Central memory CD8-positive, alpha-beta T cell (primary cell): ENCODE measurements around the gene THBS1.

ENCODE experiments used
- ATAC-seq: fragments of 150-1000 bp; cut with Tn5 transposase; replicated peaks from 2 replicates; pipeline ENCODE4 v1.10.0; 2022; ENCODE audit warnings: mild to moderate bottlenecking, moderate FRiP score, moderate number of reproducible peaks; ENCODE audit not compliant: poor library complexity, severe bottlenecking; ENCODE audit errors: extremely low read depth
- DNase-seq, 2 donors: peaks; one replicate each; pipeline ENCODE4 v3.0.0; 2021; ENCODE audit warnings: low spot score in 2 of 2
- H3K27ac Mint-ChIP-seq: one replicate; pipeline ENCODE4 v1.8.0; 2022; ENCODE audit warnings: low read depth, mild to moderate bottlenecking, moderate library complexity, mixed read lengths
- H3K27me3 Mint-ChIP-seq: one replicate; pipeline ENCODE4 v1.8.0; 2022; ENCODE audit warnings: mixed read lengths
- H3K36me3 Mint-ChIP-seq: one replicate; pipeline ENCODE4 v1.8.0; 2022; ENCODE audit warnings: mild to moderate bottlenecking, moderate library complexity, mixed read lengths; ENCODE audit not compliant: insufficient read depth
- H3K4me1 Mint-ChIP-seq: one replicate; pipeline ENCODE4 v1.8.0; 2022; ENCODE audit warnings: mixed read lengths
- H3K4me3 Mint-ChIP-seq: one replicate; pipeline ENCODE4 v1.8.0; 2022; ENCODE audit warnings: mild to moderate bottlenecking, moderate library complexity, mixed read lengths
- H3K9me3 Mint-ChIP-seq: one replicate; pipeline ENCODE4 v1.8.0; 2022; ENCODE audit warnings: mixed read lengths

THBS1 gene

DNA sequence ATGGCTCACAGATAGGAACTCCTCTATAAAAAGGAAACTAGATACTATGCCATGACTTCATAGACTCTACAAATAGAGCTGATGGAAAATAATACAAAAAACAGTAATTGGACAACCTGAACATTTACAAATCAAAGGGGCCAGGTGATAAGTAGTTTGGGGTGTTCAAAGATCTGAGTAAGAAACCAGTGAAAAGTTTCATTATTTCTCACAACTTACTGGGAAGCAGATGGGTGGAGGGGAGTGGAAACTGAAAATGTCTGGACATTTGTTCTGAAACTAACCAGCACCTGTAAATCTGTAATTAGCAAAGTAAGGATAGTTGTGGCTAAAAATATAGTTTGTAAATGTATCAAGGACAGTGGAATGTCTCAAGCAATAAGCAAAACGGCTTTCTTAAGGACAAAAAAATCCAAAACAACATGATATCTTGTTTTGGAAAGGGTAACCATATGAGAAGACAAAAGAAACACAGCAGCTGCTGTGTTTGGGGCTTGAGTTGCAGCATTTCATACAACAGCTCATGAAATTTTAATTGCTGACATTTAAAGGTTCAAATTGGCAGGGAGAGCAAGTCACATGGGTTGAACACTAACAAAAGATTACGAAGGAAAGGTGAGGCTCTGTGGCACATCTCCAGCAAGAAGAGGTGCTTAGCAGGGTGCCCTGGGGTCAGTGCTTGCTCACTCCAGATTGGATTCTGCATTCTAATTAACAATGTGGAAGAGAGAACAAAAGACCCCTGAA is 26.8 kb upstream of the THBS1 start:
- no peaks in the 10 kb centered on the region for H3K27me3 Mint-ChIP-seq
- peaks cover 1% of the 10 kb centered on the region for H3K36me3 Mint-ChIP-seq

GRCh38 chr15:39554746-39555387 is 26.0 kb upstream of the THBS1 start:
- no peak for ATAC-seq
- no peak for DNase-seq
- H3K9me3 Mint-ChIP-seq, result no peaks in the 10 kb centered on the region
- no peaks in the 10 kb centered on the region for H3K27me3 Mint-ChIP-seq
- H3K36me3 Mint-ChIP-seq, result peaks cover 1% of the 10 kb centered on the region
- H3K4me1 Mint-ChIP-seq, result no peaks in the 10 kb centered on the region
- no peak overlapping the region for H3K27ac Mint-ChIP-seq
- H3K4me3 Mint-ChIP-seq, result no peak overlapping the region

More for the DNA sequence above, 26.8 kb upstream of the THBS1 start:
- ATAC-seq (no peak), DNase-seq (no peak)
- Mint-ChIP-seq H3K9me3 (no peaks in the 10 kb centered on the region), H3K27ac (no peak overlapping the region), H3K4me1 (no peaks in the 10 kb centered on the region), H3K4me3 (no peak overlapping the region)

DNA sequence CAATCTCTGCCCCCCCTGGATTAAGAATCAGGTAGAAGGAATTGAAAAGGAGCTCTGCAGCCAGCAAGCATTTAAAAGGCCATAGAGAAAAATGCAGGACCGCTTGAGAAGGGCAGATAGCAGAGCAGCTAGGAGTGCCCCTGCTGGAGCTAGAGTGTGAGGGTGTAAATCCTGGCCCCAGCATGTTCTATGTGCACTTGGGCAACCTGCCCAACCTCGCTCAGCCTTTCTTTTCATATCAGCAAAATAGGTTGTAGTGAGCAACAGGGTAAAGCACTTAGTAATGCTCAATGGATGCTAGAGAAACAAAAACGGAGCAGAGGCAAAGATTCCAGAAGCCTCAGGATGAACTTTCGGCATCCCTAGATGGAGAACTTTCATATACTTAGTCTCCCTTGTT is 25.0 kb upstream of the THBS1 start:
- peaks cover 1% of the 10 kb centered on the region for H3K36me3 Mint-ChIP-seq
- H3K9me3 Mint-ChIP-seq, result no peaks in the 10 kb centered on the region
- no peak for DNase-seq
- no peak overlapping the region for H3K27ac Mint-ChIP-seq
- no peak for ATAC-seq
- no peaks in the 10 kb centered on the region for H3K4me1 Mint-ChIP-seq
- H3K4me3 Mint-ChIP-seq, result no peak overlapping the region
- no peaks in the 10 kb centered on the region for H3K27me3 Mint-ChIP-seq

GRCh38 chr15:39556461-39556860 is 24.4 kb upstream of the THBS1 start:
- Mint-ChIP-seq H3K27me3 (no peaks in the 10 kb centered on the region), H3K27ac (no peak overlapping the region), H3K9me3 (no peaks in the 10 kb centered on the region), H3K36me3 (peaks cover 1% of the 10 kb centered on the region), H3K4me3 (no peak overlapping the region), H3K4me1 (no peaks in the 10 kb centered on the region)
- ATAC-seq, result no peak
- DNase-seq, result no peak

- Mint-ChIP-seq H3K27me3 (no peaks in the 10 kb centered on the region), H3K4me1 (no peaks in the 10 kb centered on the region), H3K36me3 (peaks cover 1% of the 10 kb centered on the region), H3K27ac (no peak overlapping the region), H3K9me3 (no peaks in the 10 kb centered on the region), H3K4me3 (no peak overlapping the region)
- ATAC-seq (no peak), DNase-seq (no peak)
Observed at GRCh38 chr15:39558421-39558820, 22.5 kb upstream of the THBS1 start.

DNA sequence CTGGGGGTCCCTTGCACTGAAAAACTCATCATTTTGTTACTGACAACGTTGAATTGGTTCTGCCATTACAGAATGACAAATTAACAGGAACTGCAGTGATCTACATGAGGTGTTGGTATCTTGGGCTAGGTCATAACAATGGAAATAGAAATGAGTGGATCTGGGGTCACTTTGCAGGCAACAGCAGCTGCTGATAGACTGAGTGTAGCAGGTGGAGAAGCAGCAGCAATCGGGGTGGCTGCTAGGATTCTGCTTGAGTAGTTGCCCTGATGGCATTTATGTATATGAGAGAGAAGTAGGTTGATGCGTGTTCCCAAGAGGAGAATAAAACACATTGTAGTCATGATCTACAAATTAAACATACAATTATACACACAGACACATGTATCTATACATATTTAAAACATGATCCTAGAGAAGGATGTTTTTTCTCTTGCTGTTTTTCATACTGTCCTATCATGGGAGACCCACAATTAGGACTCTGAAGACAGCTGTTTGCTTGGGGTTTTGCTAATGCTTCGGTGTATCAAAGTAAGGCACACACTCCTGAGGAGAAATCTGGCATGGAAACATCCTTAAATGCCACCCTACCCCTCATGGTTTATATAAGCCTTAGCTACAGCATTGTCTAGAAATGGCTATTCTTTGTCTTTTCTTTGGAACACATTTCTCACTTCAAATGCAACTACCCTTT is 15.8 kb upstream of the THBS1 start:
- no peak for ATAC-seq
- H3K9me3 Mint-ChIP-seq, result no peaks in the 10 kb centered on the region
- H3K27me3 Mint-ChIP-seq, result peaks cover 37% of the 10 kb centered on the region
- no peak overlapping the region for H3K4me3 Mint-ChIP-seq
- H3K27ac Mint-ChIP-seq, result no peak overlapping the region
- DNase-seq, result no peak
- H3K4me1 Mint-ChIP-seq, result no peaks in the 10 kb centered on the region
- H3K36me3 Mint-ChIP-seq, result no peaks in the 10 kb centered on the region

DNA sequence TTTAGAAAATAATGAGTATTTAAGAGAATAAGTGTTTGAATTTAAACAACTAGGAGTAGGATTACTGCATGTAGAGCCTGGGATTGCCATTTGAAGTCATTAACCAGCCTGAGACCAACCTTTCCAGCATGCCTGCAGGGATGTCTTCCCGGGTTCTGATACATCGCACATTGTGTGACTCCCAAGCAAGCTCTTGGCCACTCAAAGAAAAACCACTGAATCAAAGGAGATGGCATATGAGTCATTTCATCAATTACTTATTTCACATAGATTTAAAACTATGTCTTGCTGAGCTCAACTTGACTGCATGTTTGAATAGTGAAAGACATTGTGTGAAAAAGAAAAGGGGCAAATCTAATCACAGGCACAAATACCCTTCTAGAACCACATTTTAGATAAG is 15.0 kb upstream of the THBS1 start:
- no peaks in the 10 kb centered on the region for H3K9me3 Mint-ChIP-seq
- peaks cover 45% of the 10 kb centered on the region for H3K27me3 Mint-ChIP-seq
- DNase-seq (no peak), ATAC-seq (no peak)
- H3K4me3 Mint-ChIP-seq, result no peak overlapping the region
- no peaks in the 10 kb centered on the region for H3K4me1 Mint-ChIP-seq
- no peaks in the 10 kb centered on the region for H3K36me3 Mint-ChIP-seq
- no peak overlapping the region for H3K27ac Mint-ChIP-seq

DNA sequence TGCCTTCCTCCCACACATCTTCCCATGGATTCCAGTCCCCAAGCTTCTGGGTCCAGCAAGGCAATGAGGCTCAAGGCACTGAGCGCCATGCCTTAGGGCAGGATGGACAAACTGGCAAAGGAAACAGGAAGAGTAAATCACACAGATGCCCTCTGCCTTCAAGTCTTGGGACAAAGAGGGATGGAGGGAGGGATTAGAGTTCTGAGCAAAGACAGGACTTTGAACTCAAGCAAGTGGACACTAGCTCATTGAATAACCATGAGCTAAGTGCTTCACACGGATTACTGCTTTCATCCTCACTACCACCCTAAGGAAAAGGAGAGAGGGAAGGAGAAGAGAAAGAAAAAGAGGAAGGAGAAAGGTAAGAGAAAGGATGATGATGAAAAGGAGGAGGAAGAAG is 7.6 kb upstream of the THBS1 start:
- H3K27ac Mint-ChIP-seq, result no peak overlapping the region
- no peak overlapping the region for H3K4me3 Mint-ChIP-seq
- H3K27me3 Mint-ChIP-seq, result peaks cover 79% of the 10 kb centered on the region
- ATAC-seq (no peak), DNase-seq (no peak)
- no peaks in the 10 kb centered on the region for H3K4me1 Mint-ChIP-seq
- no peaks in the 10 kb centered on the region for H3K9me3 Mint-ChIP-seq
- H3K36me3 Mint-ChIP-seq, result no peaks in the 10 kb centered on the region

GRCh38 chr15:39573844-39574243 is 7.0 kb upstream of the THBS1 start:
- Mint-ChIP-seq H3K27me3 (peaks cover 81% of the 10 kb centered on the region), H3K4me1 (no peaks in the 10 kb centered on the region), H3K27ac (no peak overlapping the region), H3K9me3 (no peaks in the 10 kb centered on the region), H3K36me3 (no peaks in the 10 kb centered on the region), H3K4me3 (no peak overlapping the region)
- no peak for DNase-seq
- ATAC-seq, result no peak

GRCh38 chr15:39574427-39574826 is 6.5 kb upstream of the THBS1 start:
- ATAC-seq (no peak), DNase-seq (no peak)
- peaks cover 2% of the 10 kb centered on the region for H3K4me1 Mint-ChIP-seq
- H3K36me3 Mint-ChIP-seq, result no peaks in the 10 kb centered on the region
- H3K27me3 Mint-ChIP-seq, result peaks cover 81% of the 10 kb centered on the region
- no peak overlapping the region for H3K27ac Mint-ChIP-seq
- H3K9me3 Mint-ChIP-seq, result no peaks in the 10 kb centered on the region
- no peak overlapping the region for H3K4me3 Mint-ChIP-seq

- no peaks in the 10 kb centered on the region for H3K36me3 Mint-ChIP-seq
- ATAC-seq, result no peak
- DNase-seq, result no peak
- no peaks in the 10 kb centered on the region for H3K9me3 Mint-ChIP-seq
- no peak overlapping the region for H3K27ac Mint-ChIP-seq
- H3K27me3 Mint-ChIP-seq, result peaks cover 75% of the 10 kb centered on the region
- H3K4me1 Mint-ChIP-seq, result peaks cover 7% of the 10 kb centered on the region
- H3K4me3 Mint-ChIP-seq, result no peak overlapping the region
Observed at GRCh38 chr15:39575180-39575579, 5.7 kb upstream of the THBS1 start.

- Mint-ChIP-seq H3K36me3 (peaks cover 2% of the 10 kb centered on the region), H3K4me1 (peaks cover 16% of the 10 kb centered on the region), H3K9me3 (no peaks in the 10 kb centered on the region), H3K27me3 (peaks cover 62% of the 10 kb centered on the region), H3K4me3 (peak overlapping the region; percentile 31), H3K27ac (no peak overlapping the region)
- ATAC-seq (no peak), DNase-seq (no peak)
Observed at GRCh38 chr15:39578851-39579486, 1.9 kb upstream of the THBS1 start.
